ENCODE results near the gene SPSB3.

The SPSB3 gene

DNA sequence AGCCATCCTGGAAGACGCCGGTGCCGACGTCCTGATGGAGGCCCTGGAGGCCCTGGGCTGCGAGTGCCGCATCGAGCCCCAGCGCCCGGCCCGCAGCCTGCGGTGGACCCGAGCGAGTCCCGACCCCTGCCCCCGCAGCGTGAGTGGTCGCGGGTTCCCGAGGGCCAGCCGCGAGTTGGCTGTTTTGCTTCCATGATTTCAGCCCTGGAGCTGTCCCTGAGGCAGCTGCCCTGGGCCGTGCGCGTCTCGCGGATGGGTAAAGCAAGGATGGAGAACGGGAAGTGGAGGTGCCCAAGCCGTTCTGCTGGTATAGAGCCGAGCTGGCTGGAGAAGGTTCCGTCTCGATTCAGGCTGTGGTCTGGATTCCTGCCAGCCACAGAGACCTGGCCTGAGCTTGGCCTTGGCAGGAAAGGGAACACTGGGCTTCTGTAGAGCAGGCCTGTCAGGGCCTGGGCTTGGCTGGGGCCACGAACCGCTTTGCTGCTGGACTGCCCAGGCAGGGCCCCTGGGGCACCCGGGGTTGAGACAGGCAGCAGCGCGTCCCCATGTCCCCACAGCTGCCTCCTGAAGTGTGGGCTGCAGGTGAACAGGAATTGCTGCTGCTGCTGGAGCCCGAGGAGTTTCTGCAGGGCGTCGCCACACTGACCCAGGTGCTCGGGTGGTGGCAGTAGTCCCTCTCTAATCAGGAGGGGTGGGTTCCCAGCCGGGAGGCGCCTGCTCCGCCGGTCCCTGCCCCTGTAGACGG lies 8.5 kb downstream of the SPSB3 start:
- peak; percentile 10 to 20 for DNase-seq

DNA sequence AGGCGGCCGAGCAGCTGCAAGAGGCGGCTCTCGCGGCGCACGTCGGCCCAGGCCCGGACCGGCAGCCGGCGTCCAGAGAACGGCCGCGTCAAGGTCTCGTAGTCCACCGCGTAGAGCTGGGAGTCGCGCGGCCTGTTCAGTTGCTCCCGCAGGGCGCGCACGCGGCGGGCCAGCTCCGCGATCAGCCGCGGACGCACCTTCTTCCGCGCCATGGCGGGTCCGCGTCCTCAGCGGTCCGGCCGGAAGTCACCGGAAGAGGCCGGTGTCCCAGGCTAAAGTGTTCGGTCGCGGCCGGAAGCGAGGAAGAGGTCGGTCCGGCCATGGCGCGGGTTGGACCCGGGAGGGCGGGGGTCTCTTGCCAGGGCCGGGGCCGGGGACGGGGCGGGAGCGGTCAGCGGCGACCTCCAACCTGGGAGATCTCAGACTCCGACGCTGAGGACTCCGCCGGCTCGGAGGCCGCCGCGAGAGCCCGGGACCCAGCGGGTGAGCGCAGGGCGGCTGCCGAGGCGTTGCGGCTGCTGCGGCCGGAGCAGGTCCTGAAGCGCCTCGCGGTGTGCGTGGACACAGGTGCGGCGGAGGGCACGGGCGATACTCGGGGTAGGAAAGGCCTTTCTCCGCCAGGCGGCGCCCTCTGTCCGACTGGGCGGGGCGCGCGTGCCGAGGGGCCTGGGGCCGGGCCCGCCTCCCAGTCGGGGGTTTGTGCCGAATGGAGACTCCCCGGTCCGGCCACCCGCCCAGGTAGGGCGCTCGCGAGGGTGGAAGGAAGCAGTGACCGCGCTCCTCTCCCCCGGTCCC lies 9.3 kb downstream of the SPSB3 start, which contains the start of gene MRPS34:
MRPS34 (minus strand) TSS at position 227 of the 795 bp plus-strand sequence; CDS start at position 212, 15 bp downstream.
- DNase-seq = peak; percentile 51 to 58

DNA sequence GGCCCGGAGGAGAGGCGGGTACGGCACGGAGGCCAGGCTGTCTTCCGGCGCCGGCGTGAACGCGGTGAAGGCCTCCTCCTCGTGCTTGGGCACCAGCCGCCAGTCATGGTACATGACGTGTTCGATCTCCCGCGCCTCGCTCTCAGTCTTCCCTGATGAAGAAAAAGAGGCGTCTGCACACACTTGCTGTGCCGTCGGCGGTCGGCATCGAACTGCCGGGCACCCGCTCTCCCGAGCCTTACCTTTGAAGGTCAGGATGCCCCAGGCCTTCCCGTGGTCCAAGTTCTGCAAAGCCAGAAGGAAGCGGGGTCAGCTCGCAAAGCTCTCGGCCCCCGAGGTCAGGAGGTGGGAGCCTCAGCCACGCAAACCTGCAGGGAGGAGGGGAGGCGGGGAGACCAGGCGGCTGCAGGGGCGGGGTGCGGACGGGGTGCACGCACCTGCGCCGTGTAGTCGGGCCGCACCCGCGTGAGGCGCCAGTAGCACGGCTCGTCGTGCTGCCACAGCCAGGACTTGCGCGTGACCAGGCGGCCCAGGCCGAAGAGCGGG lies 9.9 kb downstream of the SPSB3 start, which contains the start of gene EME2:
EME2 (plus strand) TSS at position 449 of the 546 bp plus-strand sequence. CDS start 418 bp downstream, outside the sequence.
- DNase-seq = no peak

DNA sequence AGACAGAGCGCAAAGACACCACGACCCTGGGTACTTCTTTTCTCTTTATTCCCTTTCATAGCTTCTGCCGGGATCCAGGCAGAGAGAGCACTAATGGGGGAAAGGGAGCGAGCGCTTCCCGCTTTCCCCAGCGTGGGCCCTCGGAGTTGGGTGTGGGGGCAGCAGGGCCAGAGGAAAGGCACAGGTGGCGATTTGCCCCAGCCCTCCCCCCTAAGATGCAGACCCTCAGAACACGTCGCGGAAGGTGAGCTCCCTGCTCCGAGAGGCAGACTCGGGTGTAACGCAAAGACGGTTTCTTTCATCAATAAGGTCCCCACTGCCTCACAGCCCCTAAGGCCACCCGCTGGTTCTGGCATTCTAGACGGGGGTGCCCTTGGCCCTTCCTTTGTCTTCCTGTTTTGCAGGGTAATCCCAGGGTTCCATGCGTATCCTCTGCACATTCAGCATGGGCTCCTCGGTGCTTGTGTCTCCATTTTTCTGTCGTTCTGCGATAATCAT lies 10.5 kb downstream of the SPSB3 start:
- DNase-seq = no peak

DNA sequence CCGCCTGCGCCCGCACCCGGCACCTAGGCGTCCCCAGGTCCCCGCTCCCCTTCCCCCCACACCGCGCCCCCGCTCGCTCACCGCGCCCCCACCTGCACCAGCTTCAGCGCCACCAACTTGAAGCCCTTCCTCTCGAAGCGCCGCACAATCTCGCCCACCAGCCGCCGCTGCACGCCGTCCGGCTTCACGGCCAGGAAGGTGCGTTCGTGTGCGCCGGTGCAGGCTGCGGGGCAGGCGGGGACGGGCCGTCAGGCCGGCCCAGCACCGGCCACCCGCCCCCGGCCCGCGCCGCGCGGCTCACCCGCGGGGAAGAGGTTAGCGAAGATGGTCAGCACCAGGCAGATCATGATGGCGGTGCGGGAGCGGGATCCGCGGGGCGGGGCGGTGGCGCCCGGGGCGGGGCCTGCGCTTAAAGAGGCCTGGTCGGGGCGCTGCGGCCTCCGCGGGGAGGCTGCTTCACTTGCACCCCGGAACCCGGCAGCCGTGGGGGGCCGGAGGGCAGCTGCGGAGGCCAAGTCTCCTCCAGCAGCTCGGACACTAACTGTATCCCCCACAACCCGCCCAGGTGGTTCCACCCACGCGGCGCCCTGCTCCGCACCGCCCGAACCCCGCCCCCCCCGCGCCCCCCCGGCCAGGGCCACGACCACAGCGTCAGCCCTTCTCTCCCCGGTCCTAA lies 11.0 kb downstream of the SPSB3 start, which contains the start of gene NME3:
NME3 (minus strand) TSS at position 356 of the 676 bp plus-strand sequence; CDS start at position 347, 9 bp downstream.
- DNase-seq = peak; percentile 41 to 58

DNA sequence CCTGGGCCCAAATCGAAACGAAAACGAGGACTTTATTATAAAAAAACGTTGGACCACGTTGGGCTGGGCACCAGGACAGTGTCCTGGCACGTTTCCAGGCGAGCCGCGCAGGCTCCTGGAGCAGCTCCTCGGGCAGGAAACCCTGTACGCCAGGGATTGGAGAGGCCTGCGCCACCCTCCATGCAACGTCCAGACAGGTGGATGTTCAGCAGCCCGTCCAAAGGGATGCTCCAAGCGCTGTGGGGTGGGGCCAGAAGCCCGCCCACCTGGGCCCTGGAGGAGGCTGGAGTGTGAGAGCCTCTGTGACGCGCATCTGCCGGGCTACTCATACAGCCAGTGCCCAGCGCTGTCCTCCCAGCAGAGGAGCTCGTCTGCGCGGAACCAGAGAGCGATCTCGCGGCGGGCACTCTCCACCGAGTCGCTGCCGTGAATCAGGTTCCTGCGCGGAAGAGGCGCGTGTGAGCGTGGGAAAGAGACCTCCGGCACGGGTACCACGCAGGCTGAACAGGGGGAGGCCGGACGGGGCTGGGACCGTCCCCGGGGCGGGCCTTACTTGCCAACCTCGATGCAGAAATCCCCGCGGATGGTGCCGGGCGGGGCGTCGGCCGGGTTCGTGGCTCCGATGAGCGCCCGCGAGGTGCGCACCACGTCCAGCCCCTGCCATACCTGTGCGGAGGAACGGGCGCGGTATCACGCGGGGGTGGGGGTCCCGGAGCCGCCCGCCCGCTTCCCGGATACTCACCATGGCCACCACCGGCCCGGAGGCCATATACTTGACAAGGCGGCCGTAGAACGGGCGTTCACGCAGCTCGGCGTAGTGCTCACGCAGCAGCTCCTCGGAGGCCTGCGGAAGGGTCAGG lies 11.8 kb downstream of the SPSB3 start:
- DNase-seq = no peak

DNA sequence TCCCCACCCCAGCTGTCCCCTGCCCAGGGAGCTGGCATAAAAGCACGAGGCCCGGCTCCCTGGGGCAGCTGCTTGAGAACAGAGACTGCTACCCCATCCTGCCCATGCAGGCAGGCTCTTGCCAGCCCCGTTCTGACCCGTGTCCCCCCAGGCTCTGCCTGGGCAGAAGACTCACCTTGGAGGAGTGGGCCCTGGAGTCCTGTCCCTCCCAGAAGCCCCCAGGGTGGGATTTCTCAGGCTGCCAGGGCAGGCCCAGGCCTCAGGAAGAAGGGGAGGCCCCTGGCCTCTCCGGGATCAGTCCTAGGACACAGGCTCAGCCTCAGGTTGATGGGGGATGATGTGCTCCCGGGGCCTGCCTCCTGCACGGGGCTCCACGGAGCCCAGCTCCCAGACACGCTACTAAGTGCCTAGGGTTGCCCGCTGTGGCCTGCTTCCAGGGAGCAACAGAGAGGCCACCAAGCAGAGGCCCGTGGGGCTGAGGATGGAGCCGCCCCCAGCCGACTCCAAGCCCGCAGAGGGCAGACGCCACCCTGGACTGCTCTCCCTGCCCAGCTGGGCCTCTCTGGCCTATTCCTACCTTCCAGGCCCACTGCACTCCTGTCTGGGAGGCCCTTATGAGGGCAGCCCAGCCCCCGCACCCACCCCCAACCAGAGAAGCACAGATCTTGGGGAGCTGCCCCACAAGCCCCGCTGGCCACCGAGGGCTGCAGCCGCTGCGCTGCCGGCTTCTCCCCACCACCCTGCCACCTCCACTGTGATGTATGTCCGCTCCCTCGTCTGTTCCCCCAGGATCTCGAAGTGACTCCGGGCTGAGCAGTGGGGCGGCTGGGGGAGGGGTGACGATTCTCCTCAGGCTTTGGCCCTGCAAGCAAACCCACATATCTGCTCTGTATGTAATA lies 12.7 kb downstream of the SPSB3 start:
- no peak for DNase-seq

DNA sequence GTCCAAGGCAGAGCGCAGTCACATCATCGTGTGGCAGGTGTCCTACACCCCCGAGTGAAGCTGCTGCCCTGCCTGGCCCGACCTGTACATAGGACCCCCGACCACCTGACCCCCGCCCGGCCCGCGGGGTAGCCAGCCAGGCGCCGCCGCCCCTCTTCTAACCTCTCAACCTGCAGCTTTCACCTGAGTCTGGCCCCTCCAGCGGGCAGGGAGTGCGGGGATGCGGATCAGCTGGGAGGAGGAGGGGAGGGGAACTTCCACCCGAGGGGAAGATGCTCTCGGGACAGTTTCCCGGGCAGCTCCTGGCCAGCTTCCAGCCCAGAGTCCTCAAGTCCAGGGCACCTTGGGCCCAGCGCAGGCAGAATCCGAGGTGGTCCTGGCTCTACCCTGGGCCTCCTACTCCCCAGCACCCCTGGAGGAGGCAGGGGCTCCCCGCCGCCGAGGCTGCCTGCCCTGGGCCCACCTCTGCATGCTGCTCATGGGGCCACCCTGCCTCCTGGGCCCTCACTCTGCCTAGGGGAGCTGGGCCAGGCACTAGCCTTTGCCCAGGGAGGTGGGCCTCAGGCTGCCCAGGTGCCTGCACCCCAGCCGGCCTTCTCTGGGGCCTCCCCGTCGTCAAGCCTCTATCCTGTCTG lies 13.5 kb downstream of the SPSB3 start:
- DNase-seq = no peak

DNA sequence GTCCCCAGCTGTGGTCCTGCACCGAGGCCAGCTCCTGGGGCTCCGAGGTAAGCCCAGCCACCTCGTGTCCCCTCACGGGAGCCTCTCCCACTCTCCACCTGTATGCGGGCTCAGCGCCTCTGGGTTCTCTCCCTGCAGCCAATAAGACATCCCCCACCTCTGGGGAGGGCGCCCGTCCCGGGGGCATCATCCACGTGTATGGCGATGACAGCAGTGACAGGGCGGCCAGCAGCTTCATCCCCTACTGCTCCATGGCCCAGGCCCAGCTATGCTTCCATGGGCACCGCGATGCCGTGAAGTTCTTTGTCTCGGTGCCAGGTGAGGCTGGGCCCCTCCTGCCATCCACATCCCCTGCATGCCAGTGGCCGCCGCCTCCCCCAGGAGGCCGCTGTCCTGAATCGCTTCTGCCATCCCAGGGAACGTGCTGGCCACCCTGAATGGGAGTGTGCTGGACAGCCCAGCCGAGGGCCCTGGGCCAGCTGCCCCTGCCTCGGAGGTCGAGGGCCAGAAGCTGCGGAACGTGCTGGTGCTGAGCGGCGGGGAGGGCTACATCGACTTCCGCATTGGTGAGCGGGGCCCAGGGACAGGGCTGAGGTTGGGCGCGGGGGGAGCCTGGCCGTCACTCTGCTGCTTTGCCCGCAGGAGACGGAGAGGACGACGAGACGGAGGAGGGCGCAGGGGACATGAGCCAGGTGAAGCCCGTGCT lies 14.2 kb downstream of the SPSB3 start:
- no peak for DNase-seq

DNA sequence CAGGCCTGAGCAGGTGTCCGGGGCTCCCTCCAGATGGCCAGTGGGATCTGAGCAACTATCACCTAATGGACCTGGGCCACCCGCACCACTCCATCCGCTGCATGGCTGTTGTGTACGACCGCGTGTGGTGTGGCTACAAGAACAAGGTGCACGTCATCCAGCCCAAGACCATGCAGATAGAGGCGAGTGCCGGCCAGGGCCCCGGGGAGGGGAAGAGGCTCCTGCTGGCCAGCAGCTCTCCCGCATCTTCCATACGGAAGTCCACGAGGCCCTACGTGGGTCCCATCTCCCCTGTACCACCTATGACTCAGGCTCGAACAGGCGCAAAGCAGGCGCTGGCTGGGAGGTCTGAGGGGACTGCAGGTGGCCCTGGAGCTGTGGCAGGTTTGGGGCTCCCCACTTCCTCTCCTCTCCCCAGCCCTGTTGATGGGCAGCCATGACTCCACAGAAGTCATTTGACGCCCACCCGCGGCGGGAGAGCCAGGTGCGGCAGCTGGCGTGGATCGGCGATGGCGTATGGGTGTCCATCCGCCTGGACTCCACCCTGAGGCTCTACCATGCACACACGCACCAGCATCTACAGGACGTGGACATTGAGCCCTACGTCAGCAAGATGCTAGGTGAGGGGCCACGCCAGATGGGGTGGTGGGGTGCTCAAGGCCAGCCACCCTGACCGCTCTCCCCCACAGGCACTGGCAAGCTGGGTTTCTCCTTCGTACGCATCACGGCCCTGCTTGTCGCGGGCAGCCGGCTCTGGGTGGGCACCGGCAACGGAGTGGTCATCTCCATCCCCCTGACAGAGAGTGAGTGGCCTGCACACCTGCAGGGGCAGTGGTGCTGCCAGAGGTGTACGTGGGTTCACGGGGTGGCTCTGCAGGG lies 15.0 kb downstream of the SPSB3 start:
- DNase-seq = no peak

DNA sequence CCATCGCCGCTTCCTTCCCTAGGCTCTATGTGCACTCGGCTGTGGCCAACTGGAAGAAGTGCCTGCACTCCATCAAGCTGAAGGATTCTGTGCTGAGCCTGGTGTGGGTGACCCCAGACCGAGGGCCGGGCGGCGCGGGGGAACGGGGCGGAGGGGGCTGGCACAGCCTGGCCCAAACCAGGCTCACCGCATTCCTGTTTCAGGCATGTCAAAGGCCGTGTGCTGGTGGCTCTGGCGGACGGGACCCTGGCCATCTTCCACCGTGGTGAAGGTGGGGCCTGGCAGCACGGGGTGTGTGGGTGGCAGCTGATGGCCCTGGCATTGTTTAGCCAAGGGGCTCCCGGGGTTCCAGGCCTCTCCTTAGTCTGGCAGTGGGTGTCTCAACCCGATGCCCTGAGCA lies 15.7 kb downstream of the SPSB3 start:
- no peak for DNase-seq

DNA sequence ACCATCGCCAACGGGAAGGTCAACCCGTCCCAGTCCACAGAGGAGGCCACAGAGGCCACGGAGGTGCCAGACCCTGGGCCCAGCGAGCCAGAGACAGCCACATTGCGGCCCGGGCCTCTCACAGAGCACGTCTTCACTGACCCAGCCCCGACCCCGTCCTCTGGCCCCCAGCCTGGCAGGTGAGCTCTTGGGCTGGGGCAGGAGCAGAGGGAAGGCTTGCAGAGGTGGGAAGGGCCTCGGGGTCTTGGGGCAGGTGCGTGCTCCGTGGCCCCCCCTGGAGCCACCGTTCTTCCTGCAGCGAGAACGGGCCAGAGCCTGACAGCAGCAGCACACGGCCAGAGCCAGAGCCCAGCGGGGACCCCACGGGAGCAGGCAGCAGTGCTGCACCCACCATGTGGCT lies 16.1 kb downstream of the SPSB3 start:
- no peak for DNase-seq

DNA sequence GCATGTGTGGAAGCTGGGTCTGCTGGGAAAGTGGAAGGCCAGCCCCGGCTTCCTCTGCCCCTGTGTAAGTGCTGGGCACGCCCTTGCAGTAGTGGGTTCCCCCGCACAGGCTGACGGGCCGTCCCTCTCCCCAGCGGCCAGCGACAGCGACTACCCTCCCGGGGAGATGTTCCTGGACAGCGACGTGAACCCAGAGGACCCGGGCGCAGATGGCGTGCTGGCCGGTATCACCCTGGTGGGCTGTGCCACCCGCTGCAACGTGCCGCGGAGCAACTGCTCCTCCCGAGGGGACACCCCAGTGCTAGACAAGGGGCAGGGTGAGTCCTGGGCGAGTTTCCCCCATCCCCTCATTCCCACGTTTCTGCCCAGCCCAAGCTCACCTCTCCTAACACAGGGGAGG lies 16.5 kb downstream of the SPSB3 start:
- no peak for DNase-seq

DNA sequence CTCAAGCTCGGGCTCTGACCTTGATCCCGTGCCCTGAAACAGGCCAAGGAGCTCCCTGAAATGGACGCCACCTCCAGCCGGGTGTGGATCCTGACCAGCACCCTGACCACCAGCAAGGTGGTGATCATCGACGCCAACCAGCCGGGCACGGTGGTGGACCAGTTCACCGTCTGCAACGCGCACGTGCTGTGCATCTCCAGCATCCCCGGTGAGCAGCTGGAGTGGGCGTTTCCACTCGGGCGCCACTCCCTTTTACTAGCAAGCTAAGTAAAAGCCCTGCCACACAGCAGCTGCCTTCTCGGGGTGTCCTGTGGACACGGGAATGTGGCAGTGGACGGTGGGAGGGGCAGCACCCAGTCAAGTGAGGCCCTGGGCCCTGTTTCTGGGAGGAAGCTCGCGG lies 17.4 kb downstream of the SPSB3 start:
- no peak for DNase-seq

DNA sequence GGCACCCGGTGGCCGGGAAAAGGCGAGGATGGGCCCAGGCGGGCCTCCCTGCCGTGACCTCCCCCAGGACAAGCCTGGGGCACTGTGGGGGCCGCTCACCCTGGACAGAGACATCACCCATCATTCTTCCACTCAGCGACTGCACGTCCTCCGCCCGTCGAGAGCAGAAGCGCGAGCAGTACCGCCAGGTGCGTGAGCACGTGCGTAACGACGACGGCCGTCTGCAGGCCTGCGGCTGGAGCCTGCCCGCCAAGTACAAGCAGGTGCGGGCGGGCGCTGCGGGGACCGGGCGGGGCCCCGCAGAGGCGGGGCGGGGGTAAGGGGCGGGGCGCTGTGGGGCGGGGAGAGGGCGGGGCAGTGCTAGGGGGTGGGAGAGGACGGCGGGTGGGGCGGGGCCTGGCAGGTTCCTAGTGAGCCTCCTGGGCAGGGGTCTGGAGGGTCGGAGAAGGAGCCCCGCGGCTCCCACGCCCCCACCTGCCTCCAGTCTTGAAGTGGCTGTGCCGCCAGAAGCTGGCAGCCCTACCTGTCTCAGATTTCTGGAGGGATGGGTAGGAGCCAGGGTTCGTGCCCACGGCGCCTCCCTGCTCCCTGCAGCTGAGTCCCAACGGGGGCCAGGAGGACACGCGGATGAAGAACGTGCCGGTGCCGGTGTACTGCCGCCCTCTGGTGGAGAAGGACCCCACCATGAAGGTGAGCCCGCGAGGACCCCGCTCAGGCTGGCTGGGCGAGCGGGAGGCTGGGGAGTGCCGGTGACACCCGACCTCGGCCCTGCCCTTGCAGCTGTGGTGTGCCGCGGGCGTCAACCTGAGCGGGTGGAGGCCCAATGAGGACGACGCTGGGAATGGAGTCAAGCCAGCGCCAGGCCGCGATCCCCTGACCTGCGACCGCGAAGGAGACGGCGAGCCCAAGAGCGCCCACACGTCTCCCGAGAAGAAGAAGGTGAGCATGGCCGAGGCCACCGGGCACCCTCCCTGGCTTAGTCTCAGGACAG lies 18.6 kb downstream of the SPSB3 start:
- no peak for DNase-seq

DNA sequence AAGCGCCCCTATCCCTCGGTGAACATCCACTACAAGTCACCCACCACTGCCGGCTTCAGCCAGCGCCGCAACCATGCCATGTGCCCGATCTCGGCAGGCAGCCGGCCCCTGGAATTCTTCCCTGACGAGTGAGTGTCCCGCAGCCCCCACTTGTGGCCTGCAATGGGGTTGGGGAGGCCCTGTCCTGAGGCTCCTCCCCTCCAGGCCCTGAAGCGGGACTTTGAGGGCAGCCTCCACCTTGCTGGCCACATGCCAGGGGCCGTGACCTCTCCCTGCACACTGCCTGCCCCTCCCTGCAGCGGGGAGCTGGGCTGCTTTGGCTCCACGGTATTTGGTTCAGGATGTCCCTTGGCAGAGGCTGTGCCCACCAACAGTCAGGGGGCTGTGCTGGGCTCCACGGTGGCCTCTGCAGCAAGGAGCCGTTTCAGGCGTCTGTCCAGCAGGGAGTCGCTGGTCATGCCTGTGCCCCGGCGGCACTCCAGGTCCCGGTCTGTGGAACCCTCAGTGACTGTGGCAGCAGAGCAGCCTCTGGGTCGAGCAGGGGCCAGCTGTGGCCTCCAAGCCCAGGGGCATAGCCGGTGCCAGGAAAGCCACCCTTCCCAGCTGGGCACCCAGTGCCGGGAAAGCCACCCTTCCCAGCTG lies 19.4 kb downstream of the SPSB3 start:
- no peak for DNase-seq
